Caco-2 (cell line): ENCODE results near the gene IFIT2. TPM values are rescaled to one million over a fixed set of nuclear protein-coding genes. Genes with fewer than 3 reads are reported as not detected.

Experiments used
- BruUV-seq: library from RNA; stranded (reverse); fragments of 400-500 nt; replicated peaks from 2 replicates; lab custom pipeline; 2021; lab: Mats Ljungman, UMichigan
- CTCF ChIA-PET: fragments of 300-600 bp; sonication (Branson Sonifier 250); formaldehyde crosslinking; loops from one replicate; lab custom pipeline; 2022; ENCODE audit warnings: antibody characterized with exemption; lab: Charles Lee
- POLR2A ChIA-PET: fragments of 300-600 bp; sonication (Branson Sonifier 250); formaldehyde crosslinking; loops from one replicate; lab custom pipeline; 2022; ENCODE audit warnings: antibody characterized with exemption; lab: Charles Lee
- DNase-seq, 2 experiments: peaks; one replicate each; pipeline versions ENCODE4 v3.0.0 to v3.0.0-alpha.2; 2020 to 2022
- H3K27me3 ChIP-seq: replicated peaks from 2 replicates; pipeline ENCODE4 v1.6.0; 2011; ENCODE audit warnings: low read length; ENCODE audit not compliant: control insufficient read depth, insufficient read depth
- H3K36me3 ChIP-seq: 2 replicates; pipeline ENCODE4 v1.5.1; 2011; ENCODE audit warnings: low read length; ENCODE audit not compliant: control insufficient read depth, insufficient read depth
- H3K4me1 ChIP-seq: fragments of 250-450 bp; sonication (Bioruptor Pico); 2 replicates; pipeline ENCODE4 v1.5.1; 2020; ENCODE audit warnings: mild to moderate bottlenecking
- H3K4me3 ChIP-seq: 2 replicates; pipeline ENCODE4 v1.5.1; 2011; ENCODE audit warnings: low read depth, mild to moderate bottlenecking, control low read depth, low read length
- H3K9me3 ChIP-seq: fragments of 250-450 bp; sonication (Bioruptor Pico); 2 replicates; pipeline ENCODE4 v1.5.1; 2020; ENCODE audit warnings: mild to moderate bottlenecking, moderate library complexity
- H3K27ac Mint-ChIP-seq: one replicate; pipeline ENCODE4 v1.8.0; 2022; ENCODE audit warnings: mixed read lengths; ENCODE audit not compliant: unreplicated experiment
- H3K27me3 Mint-ChIP-seq: one replicate; pipeline ENCODE4 v1.8.0; 2022; ENCODE audit warnings: mixed read lengths; ENCODE audit not compliant: insufficient read depth, unreplicated experiment
- H3K36me3 Mint-ChIP-seq: one replicate; pipeline ENCODE4 v1.8.0; 2022; ENCODE audit warnings: mild to moderate bottlenecking, mixed read lengths; ENCODE audit not compliant: insufficient read depth, unreplicated experiment
- H3K4me1 Mint-ChIP-seq: one replicate; pipeline ENCODE4 v1.8.0; 2022; ENCODE audit warnings: low read depth, mixed read lengths; ENCODE audit not compliant: unreplicated experiment
- H3K4me3 Mint-ChIP-seq: one replicate; pipeline ENCODE4 v1.8.0; 2022; ENCODE audit warnings: mild to moderate bottlenecking, moderate library complexity, mixed read lengths; ENCODE audit not compliant: unreplicated experiment
- H3K9me3 Mint-ChIP-seq: one replicate; pipeline ENCODE4 v1.8.0; 2022; ENCODE audit warnings: mixed read lengths; ENCODE audit not compliant: unreplicated experiment
- intact Hi-C: fragments of 100-400 bp; cut with micrococcal nuclease; formaldehyde crosslinking; loops from one replicate; pipeline ENCODE4 v1.10.0; 2022; ENCODE audit not compliant: unreplicated experiment
- total RNA-seq: library from RNA; stranded (reverse); gene quantifications from 2 replicates; pipeline ENCODE4 v1.2.3, GENCODE V29; 2022
- TF ChIP-seq, protein P1 (sequence below), 2 experiments: fragments of 200-600 bp in 1 of 2; IDR thresholded peaks; 1 replicate in 1 of 2; 2 replicates in 1 of 2; pipeline versions ENCODE4 v1.5.1 to v1.8.0; 2011 to 2022; ENCODE audit warnings: antibody characterized with exemption in 1 of 2, control low read depth in 1 of 2, inconsistent platforms in 1 of 2, low read depth in 1 of 2, low read length in 1 of 2, mild to moderate bottlenecking in 1 of 2, moderate library complexity in 1 of 2; ENCODE audit not compliant: insufficient read depth in 1 of 2, severe bottlenecking in 1 of 2, unreplicated experiment in 1 of 2

Gene IFIT2
- total RNA-seq, 1 experiment from 2014 or later, result 0.43 TPM

DNA sequence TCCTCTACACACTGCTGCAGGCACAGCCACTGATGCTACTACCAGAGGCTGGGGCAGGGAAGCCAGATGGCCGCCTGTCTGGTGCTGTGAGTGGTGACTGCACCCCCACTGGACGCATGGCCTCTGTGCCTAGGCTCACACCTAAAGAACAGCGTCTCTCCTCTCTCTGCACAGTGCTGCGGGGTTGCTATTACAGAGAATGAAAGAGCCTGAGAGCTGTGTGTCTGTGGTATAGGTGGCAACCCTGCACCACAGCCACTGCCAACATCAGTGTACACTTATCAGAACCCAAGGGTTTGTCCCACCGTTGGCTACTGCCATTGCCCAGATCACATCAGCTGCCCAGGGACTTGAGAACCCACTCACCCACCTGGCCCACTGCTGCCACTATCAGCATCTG is 4.1 kb upstream of the IFIT2 start:
- Mint-ChIP-seq H3K27me3 (no peaks in the 10 kb centered on the region), H3K4me3 (no peak overlapping the region), H3K36me3 (no peaks in the 10 kb centered on the region), H3K9me3 (no peaks in the 10 kb centered on the region), H3K27ac (no peak overlapping the region), H3K4me1 (no peaks in the 10 kb centered on the region)
- DNase-seq, result no peak
- no peaks in the 10 kb centered on the region for H3K9me3 ChIP-seq
- H3K27me3 ChIP-seq, result no peaks in the 10 kb centered on the region
- H3K36me3 ChIP-seq, result no peaks in the 10 kb centered on the region
- POLR2A ChIA-PET, result no interaction called here
- intact Hi-C loops, result loop anchor here (10.0 kb wide), 1 partner anchor 267 kb away; no protein-coding TSS in a partner anchor
- TF ChIP-seq, protein P1, sequence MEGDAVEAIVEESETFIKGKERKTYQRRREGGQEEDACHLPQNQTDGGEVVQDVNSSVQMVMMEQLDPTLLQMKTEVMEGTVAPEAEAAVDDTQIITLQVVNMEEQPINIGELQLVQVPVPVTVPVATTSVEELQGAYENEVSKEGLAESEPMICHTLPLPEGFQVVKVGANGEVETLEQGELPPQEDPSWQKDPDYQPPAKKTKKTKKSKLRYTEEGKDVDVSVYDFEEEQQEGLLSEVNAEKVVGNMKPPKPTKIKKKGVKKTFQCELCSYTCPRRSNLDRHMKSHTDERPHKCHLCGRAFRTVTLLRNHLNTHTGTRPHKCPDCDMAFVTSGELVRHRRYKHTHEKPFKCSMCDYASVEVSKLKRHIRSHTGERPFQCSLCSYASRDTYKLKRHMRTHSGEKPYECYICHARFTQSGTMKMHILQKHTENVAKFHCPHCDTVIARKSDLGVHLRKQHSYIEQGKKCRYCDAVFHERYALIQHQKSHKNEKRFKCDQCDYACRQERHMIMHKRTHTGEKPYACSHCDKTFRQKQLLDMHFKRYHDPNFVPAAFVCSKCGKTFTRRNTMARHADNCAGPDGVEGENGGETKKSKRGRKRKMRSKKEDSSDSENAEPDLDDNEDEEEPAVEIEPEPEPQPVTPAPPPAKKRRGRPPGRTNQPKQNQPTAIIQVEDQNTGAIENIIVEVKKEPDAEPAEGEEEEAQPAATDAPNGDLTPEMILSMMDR (IDR thresholded peaks at IDR 0.05; ENCODE audit: insufficient read depth in 1 of 2, low read depth in 1 of 2, low read length in 1 of 2, severe bottlenecking in 1 of 2, unreplicated experiment in 1 of 2), result no peak
- BruUV-seq, result no TSS peak
- CTCF ChIA-PET, result no interaction called here
- H3K4me3 ChIP-seq, result no peak overlapping the region
- peaks cover 12% of the 10 kb centered on the region for H3K4me1 ChIP-seq

GRCh38 chr10:89299031-89299430 is 2.8 kb upstream of the IFIT2 start:
- Mint-ChIP-seq H3K9me3 (no peaks in the 10 kb centered on the region), H3K4me1 (no peaks in the 10 kb centered on the region), H3K4me3 (no peak overlapping the region), H3K27ac (no peak overlapping the region), H3K27me3 (no peaks in the 10 kb centered on the region), H3K36me3 (no peaks in the 10 kb centered on the region)
- Histone ChIP-seq H3K36me3 (no peaks in the 10 kb centered on the region), H3K9me3 (no peaks in the 10 kb centered on the region), H3K4me3 (no peak overlapping the region), H3K4me1 (peaks cover 12% of the 10 kb centered on the region), H3K27me3 (no peaks in the 10 kb centered on the region)
- intact Hi-C loops, result loop anchor here (10.0 kb wide), 1 partner anchor 266 kb away; no protein-coding TSS in a partner anchor
- POLR2A ChIA-PET, result no interaction called here
- no peak for DNase-seq
- CTCF ChIA-PET, result interaction anchor here (0.7 kb wide), 1 partner anchor 33 kb away, joined by 3 read pairs; no protein-coding TSS in a partner anchor
- no TSS peak for BruUV-seq
- TF ChIP-seq, protein P1 (IDR thresholded peaks at IDR 0.05; ENCODE audit: insufficient read depth in 1 of 2, low read depth in 1 of 2, low read length in 1 of 2, severe bottlenecking in 1 of 2, unreplicated experiment in 1 of 2), result no peak

DNA sequence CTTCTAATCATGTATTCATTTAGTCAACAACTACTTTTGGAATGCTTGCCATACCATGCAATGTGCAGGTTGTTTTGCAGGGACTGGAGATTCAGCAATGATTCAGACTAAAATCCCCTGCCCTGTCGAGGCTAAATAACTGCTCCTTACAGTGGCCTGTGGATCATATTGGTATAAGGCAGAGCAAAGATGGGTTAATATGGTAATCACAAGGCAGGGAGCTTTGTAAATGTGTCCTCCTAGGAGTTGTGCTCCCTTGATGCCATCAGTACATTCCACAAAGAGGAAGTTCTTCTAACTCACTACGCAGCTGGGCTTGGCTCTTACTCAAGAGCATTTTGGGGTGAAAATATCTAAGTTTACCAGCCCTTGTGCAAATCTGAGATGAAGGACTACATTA is 614 bp upstream of the IFIT2 start:
- intact Hi-C loops, result no loop called here
- peak overlapping the region; percentile 70 for H3K27ac Mint-ChIP-seq
- H3K27me3 ChIP-seq, result no peaks in the 10 kb centered on the region
- H3K4me1 ChIP-seq, result peaks cover 12% of the 10 kb centered on the region
- H3K9me3 ChIP-seq, result no peaks in the 10 kb centered on the region
- ChIA-PET POLR2A (no interaction called here), CTCF (interaction anchor here (0.6 to 0.8 kb wide), 3 partner anchors 51 to 72 kb away, joined by 3 to 4 read pairs (median 3); no protein-coding TSS in a partner anchor)
- H3K4me3 ChIP-seq, result no peak overlapping the region
- H3K27me3 Mint-ChIP-seq, result no peaks in the 10 kb centered on the region
- no peaks in the 10 kb centered on the region for H3K36me3 Mint-ChIP-seq
- no peaks in the 10 kb centered on the region for H3K36me3 ChIP-seq
- TF ChIP-seq, protein P1 (IDR thresholded peaks at IDR 0.05; ENCODE audit: insufficient read depth in 1 of 2, low read depth in 1 of 2, low read length in 1 of 2, severe bottlenecking in 1 of 2, unreplicated experiment in 1 of 2), result no peak
- H3K9me3 Mint-ChIP-seq, result no peaks in the 10 kb centered on the region
- H3K4me1 Mint-ChIP-seq, result no peaks in the 10 kb centered on the region
- DNase-seq, result no peak
- no TSS peak for BruUV-seq
- H3K4me3 Mint-ChIP-seq, result peak overlapping the region; percentile 67
